Fibroblast of skin of right biceps (primary cell): ENCODE data around the gene PLCE1.
"Not testable (repeated sequence)": the region's sequence is repeated elsewhere in the genome, so short reads cannot be mapped to it uniquely, and the experiment has no call there.

Experiments used
- DNase-seq: peaks from one replicate; pipeline ENCODE4 v3.0.0-alpha.2; 2013

PLCE1 gene

DNA sequence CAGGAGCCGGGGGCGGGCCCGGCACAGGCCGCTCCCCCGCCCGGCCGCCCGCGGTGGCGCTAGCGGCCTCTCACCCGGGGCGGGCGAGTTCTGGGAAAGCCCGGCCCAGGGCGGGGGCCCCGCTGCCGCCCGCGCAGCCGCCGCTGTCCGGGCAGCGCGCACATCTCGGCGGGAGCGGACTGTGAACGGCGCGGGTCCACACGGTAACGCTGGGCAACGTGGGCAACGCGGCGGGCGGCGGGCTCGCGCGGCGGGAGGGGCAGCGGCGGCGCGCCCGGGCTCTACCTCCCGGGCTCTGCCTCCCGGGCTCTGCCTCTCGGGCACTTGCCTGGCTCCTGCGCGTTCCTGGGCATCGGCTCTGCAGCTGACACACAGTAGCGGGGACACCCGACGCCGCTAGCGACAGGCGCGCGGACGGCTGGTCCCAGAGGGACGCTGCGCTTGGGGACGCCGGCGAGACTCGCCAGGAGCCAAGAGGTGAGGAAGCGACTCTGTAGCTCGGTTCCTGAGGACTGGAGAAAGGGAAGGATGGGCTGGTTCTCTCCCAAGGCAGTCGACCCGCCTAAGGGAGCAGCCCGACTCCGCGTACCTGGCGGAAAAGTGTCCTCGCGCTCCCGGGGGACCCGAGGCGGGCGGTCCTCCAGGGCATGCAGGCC is at the start of gene PLCE1:
PLCE1 (plus strand) TSS at position 150 of the 656 bp plus-strand sequence. CDS start 37,116 bp downstream, outside the sequence.
- DNase-seq, result peak; percentile 44

- no peak for DNase-seq
These were observed 47.9 kb upstream of the PLCE1 start for GRCh38 chr10:93945819-93946218.

- peak; percentile 77 for DNase-seq
These were observed 46.7 kb upstream of the PLCE1 start for GRCh38 chr10:93947055-93947454.

DNA sequence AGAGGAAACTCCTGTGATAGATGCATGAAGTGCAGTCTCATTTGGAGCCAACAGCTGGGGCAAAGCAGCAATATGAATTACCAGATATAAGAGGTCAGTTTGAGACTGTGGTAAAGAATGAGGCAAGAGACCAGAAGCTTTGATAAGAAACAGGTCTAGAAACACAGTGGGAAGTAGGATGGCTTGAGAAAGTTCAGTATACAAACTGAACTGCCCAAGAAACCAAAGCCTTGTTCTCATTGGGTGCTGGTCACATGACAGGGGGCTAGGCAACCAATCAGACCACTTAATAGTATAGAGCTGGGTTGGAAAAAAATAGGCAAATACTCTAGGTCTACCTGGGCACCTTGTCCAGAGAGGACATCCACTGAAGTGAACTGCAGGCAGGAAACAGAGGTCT is 46.2 kb upstream of the PLCE1 start:
- DNase-seq, result no peak

GRCh38 chr10:93951905-93952304 is 41.8 kb upstream of the PLCE1 start:
- DNase-seq, result no peak

DNA sequence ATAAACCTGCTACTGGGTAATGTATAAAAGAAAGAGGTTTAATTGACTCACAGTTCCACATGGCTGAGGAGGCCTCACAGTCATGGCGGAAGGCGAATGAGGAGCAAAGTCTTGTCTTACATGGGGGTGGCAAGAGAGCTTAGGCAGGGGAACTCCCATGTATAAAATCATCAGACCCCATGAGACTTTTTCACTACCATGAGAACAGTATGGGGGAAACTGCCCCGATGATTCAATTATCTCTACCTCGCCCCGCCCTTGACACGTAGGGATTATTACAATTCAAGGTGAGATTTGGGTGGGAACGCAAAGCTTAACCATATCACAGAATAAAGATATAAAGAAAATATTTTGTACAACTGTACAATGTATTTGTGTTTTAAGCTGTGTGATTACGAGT is 39.4 kb upstream of the PLCE1 start:
- DNase-seq, result no peak

DNA sequence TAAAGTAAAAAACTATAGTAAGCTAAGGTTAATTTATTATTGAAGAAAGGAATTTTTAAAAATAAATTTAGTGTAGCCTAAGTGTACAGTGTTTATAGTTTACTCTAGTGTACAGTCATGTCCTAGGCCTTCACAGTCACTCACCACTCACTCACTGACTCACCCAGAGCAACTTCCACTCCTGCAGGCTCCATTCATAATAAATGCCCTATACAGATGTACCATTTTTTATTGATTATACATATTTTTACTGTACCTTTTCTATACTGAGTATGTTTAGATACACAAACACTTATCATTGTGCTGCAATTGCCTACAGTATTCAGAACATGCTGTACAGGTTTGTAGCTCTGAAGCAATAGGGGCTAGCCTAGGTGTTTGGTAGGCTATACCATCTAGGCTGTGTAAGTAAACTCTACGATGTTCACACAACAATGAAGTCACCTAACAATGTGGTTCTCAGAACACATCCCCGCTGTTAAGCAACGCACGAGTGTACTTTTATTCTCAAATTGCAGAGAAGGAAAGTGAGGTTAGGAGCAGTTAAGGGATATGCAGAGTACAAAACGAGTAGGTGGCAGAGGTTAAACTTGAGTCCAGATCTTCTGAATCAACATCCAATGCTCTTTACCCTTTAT is 38.9 kb upstream of the PLCE1 start:
- peak; percentile 61 for DNase-seq

DNA sequence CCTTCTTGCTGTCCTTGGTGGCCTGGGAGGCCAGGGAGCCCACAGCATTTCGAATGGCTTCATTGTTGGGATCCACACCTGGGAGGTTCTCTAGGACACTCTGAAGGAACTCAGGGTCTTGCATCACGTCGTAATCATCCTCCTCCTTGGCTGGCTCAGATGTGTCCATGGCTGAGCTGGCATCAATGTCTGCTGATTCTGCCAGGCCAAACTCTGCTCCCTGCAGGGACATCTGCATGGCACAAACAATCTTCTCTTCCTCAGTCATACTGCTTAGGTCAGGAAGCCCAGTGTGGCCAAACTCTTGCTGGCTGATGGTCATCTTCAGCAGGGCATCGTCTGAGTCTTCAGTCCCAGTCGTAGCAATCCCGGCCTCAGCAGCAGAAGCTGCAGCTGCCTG is 34.9 kb upstream of the PLCE1 start:
- no peak for DNase-seq

DNA sequence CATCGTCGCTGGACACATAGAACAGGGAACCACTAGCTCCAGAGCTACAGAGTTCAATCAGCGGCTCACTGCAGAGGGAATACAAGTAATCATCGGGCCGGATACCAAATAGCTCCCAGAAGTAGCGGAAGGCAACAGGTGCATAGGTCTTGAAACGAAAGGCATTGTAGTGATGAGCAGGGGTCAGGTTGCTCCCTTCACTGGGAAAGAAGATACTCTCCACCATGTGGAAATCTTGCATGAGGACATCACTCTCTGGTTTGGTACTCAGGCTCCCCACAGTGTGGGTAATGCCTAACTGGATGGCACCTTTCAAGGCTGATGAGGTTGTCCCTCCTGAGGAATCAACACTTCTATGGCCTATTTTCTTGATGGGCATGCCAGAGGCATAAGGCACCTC is 32.7 kb upstream of the PLCE1 start:
- DNase-seq, result not testable (repeated sequence)

DNA sequence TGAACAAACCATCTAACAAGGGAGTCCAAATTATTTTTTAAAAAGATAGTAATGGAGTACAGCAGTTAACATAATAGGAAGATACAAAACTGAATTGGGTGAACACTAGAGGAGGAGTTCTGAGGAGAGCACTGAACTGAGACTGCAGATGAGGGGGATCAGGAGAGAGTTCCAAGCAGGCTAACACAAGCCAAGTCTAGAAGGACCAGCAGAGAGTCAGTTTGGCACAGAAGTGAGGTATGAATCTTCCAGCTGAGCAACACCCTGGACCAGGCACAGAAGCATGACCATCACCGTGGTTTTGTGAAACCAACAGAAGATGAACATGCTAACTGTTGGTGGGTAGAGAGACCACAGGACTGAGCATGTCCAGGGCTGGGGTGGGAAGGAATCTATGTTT is 30.8 kb upstream of the PLCE1 start:
- no peak for DNase-seq

DNA sequence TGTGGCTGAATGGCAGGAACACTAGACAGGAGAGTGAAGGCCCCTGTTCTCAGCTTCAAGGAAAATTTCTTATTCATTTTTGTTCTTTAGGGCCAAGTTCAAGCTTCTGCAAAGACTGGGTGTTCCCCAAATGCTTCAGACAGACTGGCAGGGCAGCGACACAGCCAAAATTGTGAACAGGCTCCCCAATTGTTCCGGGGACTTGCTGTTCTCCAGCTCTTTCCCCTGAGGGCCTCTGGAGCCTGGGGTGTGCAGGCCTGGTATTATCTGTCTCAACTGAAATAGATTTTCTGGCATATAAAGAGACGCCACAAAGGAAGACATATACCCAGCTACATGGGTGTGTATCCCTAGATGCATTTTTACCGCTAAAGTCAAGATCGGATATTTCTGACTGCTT is 30.3 kb upstream of the PLCE1 start:
- no peak for DNase-seq

DNA sequence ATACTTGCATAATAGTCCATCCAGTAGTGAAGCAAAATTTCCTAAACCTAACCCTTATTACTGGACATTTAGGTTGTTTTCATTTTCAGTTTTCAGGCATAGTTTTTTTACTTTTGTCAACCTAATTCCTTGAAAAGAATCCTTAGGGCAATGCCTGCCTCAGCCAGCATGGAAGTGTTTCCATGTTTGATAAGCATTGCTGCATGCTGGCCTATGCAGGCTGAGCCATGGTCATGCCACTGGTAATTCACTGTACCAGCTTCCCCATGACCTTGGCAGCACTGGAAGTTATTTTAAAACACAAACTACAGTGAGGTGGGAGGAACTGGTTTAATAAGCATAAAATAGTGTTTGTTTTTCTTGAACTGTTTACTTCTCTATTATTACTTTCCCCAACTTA is 27.8 kb upstream of the PLCE1 start:
- no peak for DNase-seq

DNA sequence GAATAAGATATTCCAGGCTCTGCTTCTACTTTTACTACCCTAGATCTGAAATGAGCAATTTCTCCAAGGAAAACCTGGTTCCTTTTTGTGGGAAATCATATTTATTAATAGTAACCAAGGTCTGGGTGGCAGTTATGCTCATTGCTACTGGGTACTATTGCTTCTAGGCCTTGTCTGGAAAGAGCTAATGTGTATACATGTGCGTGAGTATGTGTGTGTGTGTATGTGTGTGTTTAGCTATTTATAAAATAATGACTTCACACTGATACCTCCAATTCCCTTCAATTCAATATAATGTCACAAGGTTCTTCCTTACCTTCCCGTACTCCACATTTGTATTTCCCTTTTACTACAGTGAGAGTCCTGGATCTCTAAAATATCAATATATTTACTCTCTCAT is 26.0 kb upstream of the PLCE1 start:
- DNase-seq, result no peak

DNA sequence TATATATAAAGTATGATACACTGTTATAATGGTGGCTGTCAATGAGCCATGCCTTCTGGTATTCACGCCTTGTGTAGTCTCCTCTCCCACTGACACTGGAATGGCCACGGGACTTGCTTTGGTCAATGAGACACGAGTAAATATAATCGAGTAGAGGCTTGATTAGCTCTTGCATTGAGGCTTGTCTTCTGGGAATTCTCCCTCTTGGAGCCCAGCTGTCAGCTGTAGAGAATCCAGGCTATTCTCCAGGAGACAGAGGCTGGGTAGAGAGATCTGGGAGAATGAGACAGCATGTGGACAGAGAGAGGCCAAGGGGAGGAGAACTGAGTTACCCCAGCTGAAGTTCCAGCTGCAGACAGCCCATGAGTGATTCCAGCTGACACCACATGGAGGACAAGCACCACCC is 25.2 kb upstream of the PLCE1 start:
- no peak for DNase-seq

DNA sequence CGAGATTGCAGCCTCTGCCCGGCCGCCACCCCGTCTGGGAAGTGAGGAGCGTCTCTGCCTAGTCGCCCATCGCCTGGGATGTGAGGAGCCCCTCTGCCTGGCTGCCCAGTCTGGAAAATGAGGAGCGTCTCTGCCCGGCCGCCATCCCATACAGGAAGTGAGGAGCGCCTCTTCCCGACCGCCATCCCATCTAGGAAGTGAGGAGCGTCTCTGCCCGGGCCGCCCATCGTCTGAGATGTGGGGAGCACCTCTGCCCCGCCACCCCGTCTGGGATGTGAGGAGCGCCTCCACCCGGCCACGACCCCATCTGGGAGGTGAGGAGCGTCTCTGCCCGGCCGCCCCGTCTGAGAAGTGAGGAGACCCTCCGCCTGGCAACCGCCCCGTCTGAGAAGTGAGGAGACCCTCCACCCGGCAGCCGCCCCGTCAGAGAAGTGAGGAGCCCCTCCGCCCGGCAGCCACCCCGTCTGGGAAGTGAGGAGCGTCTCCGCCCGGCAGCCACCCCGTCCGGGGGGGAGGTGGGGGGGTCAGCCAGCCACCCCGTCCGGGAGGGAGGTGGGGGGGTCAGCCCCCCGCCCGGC is 23.2 kb upstream of the PLCE1 start:
- not testable (repeated sequence) for DNase-seq

GRCh38 chr10:93973748-93974445 is 19.8 kb upstream of the PLCE1 start:
- DNase-seq, result no peak

- no peak for DNase-seq
These were observed 16.3 kb upstream of the PLCE1 start for GRCh38 chr10:93977442-93977841.

DNA sequence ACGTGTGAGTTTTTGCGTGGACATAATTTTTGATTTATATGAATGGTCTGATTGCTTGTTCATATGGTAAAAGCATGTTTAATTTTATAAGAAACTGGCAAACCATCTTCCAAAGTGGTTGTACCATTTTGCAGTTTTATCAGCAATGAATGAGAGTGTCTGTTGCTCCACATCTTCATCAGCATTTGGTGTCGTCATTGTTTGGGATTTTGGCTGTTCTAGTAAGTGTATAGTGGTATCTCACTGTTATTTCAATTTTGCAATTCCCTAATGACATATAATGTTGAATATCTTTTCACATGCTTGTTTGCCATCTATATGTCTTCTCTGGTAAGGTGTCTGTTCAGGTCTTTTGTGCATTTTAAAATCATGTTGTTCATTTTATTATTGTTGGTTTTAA is 13.2 kb upstream of the PLCE1 start:
- DNase-seq, result no peak

DNA sequence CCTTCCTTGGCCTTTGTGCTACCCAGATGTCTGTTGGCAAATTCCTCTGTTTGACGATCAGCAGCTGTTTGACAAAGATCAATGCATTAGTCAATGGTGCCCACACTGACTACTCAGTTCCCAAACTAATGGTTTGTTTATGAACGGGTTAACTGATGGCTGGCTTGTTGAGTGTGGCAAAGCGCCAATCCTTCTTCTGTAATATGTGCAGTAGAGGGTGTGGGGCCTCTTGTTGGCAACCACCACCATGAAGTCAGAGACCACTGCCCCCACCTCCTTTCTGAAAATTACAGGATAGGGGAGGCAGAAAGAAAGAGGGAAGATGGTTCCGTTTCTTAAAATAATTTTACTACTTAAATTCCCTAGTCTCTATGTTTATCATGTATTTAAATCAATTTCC is 2.6 kb upstream of the PLCE1 start:
- DNase-seq, result no peak

DNA sequence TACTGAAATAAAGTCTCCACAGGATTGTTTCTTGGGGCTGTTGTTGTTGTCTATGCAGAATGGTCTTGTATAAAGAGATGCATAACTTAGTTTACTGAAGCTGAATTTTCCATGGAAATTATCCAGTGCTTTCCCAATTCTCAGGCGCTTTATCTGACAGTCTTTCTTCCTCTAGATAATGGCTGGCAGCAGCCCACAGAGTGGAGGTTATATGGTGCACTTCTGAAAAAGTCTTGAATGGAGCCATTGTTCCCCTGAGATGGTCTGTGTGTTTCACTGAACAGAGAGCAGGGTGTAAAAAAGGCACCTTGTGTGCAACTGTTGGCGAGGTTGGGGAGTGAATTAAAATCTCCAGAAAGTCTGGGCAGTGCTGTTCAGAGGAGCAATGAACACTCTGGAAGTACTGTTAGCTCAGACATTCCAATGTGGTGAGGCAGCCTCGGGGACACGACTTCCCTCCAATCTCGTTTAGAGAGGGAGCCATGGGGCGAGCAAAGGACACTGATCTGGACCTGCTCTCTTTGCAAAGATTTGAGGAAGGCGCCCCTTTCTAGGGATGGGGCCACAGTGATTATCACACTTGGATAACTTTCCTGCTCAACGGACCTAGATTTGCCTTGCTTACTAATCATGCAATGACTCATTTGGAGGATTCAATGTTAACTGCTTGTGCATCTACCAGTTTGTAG is 2.0 kb upstream of the PLCE1 start:
- peak; percentile 81 for DNase-seq

DNA sequence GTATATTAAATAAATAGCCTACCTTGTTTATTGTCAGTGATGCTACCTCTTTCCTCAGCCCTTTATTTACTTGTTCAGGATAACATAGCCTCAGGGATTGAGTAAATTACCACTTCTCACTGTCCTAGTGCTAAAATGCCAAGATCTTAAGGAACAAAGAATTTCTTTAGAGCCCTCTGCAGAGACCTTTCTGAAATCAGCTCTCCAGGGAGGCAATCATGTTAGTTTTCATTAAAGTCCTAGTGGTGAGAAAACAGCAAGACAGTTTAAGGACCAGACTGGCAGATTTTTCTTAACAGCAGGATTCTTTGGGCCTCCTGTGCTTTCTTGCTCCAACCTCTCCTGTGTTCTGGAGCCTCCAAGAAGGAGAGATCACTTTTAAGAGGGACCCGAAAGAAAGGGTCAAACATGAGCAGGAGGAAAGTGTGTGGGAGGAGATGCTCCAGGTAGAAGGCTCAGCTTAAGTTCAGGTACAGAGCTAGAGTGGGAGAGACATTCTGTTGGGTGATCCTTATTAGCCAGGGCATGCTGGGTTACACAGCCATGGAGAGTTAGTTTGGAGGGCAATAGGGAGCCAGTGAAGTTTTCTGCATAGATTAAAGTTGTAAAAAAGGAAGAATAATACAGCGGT is 1.2 kb upstream of the PLCE1 start:
- no peak for DNase-seq

DNA sequence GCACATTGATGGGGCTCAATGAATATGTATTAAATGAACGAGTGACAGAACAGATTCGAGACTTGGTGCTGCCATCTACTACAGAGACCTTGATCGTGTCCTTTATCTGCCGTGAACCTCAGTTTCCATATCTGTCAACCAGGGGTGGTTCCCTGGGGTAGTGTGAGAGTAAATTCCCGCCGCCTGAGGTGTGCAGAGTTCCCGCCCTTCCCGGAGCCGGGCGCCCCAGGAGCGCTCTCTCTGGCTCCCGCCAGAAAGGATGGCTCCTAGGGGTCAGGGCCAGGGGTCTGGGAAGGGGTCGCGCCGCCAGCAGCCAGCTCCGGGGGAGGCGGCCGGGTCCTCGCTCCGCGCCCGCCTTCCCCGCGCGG is 333 bp upstream of the PLCE1 start:
- no peak for DNase-seq

- DNase-seq, result no peak
These were observed 689 bp downstream of the PLCE1 start for GRCh38 chr10:93994438-93994801.
